Measurements from ENCODE around the gene ANKRD34B. TPM values are rescaled to one million over a fixed set of nuclear protein-coding genes. Genes with fewer than 3 reads are reported as not detected.

Gene ANKRD34B
- polyA plus RNA-seq, 2 of the 4 experiments (the other 2 are of a cell fraction), result 0.01 TPM

- H3K27ac ChIP-seq, result no peak overlapping the region
- H3K4me1 ChIP-seq, result no peaks in the 10 kb centered on the region
- 15% methylated on average over 5 of the region's 5 CpGs for WGBS (ENCODE audit: missing lambda C conversion rate)
- no peak overlapping the region for H3K4me3 ChIP-seq
- FAIRE-seq (no peak), ATAC-seq (peak in 1 of 2 experiments; percentile 22; a peak in 1 of 6 replicates), DNase-seq (ENCODE audit: low read depth in 1 of 2, low spot score in 1 of 2) (no peak)
- H3K9me3 ChIP-seq, result no peaks in the 10 kb centered on the region
- TF ChIP-seq CHD4 (IDR thresholded peaks at IDR 0.05; ENCODE audit: borderline replicate concordance), result no peak
- no peak for TF ChIP-seq ESRRA (IDR thresholded peaks at IDR 0.05; ENCODE audit: borderline replicate concordance, low read length)
- TF ChIP-seq SMC3 (IDR thresholded peaks at IDR 0.05), result no peak
- TF ChIP-seq CTCF (IDR thresholded peaks at IDR 0.05), result no peak
- no peak for TF ChIP-seq ELK1 (IDR thresholded peaks at IDR 0.05; ENCODE audit: low read depth, low read length)
- TF ChIP-seq REST (IDR thresholded peaks at IDR 0.05), result no peak
- TF ChIP-seq HOXB5 (CRISPR knock-in tag; IDR thresholded peaks at IDR 0.05), result no peak
- no peak for TF ChIP-seq RFX5 (IDR thresholded peaks at IDR 0.05)
- no peak for TF ChIP-seq HDAC2 (IDR thresholded peaks at IDR 0.05)
- ChIA-PET CTCF (no interaction called here), POLR2A (interaction anchor here (0.7 kb wide), 1 partner anchor 14 kb away, joined by 5 read pairs; no protein-coding TSS in a partner anchor)
- H3K4me2 ChIP-seq, result no peak overlapping the region
These were observed 7.6 kb upstream of the ANKRD34B start for GRCh38 chr5:80577707-80578106.

- ChIA-PET POLR2A (no interaction called here), CTCF (no interaction called here)
- no peak overlapping the region for H3K27ac ChIP-seq
- H3K9me3 ChIP-seq, result no peaks in the 10 kb centered on the region
- FAIRE-seq, result no peak
- ATAC-seq, result no peak
- WGBS (ENCODE audit: missing lambda C conversion rate), result 38% methylated on average over 5 of the region's 5 CpGs
- H3K4me1 ChIP-seq, result no peaks in the 10 kb centered on the region
- DNase-seq (ENCODE audit: low read depth in 1 of 2, low spot score in 1 of 2), result no peak
- TF ChIP-seq RCOR1 (IDR thresholded peaks at IDR 0.05; ENCODE audit: low read depth, low read length), result no peak
- TF ChIP-seq TP53 (CRISPR knock-in tag; IDR thresholded peaks at IDR 0.05), result no peak
- no peak for TF ChIP-seq PBX3 (IDR thresholded peaks at IDR 0.05)
- no peak for TF ChIP-seq ZSCAN20 (CRISPR knock-in tag; IDR thresholded peaks at IDR 0.05)
- no peak for TF ChIP-seq BCL3 (IDR thresholded peaks at IDR 0.05)
- TF ChIP-seq ESRRA (IDR thresholded peaks at IDR 0.05; ENCODE audit: borderline replicate concordance, low read length), result no peak
- TF ChIP-seq HOXA7 (CRISPR knock-in tag; IDR thresholded peaks at IDR 0.05), result no peak
- no peak for TF ChIP-seq CBX2 (IDR thresholded peaks at IDR 0.05; ENCODE audit: borderline replicate concordance, low read depth)
- no peak for TF ChIP-seq MYC (IDR thresholded peaks at IDR 0.05; ENCODE audit: borderline replicate concordance, low read length)
- no peak for TF ChIP-seq MAZ (IDR thresholded peaks at IDR 0.05; ENCODE audit: borderline replicate concordance, low read depth, low read length)
- TF ChIP-seq CTCF (IDR thresholded peaks at IDR 0.05), result no peak
- no peak for TF ChIP-seq MAX (IDR thresholded peaks at IDR 0.05)
- no peak for TF ChIP-seq CHD2 (IDR thresholded peaks at IDR 0.05; ENCODE audit: low read length, partially characterized antibody)
- TF ChIP-seq ZFP36 (IDR thresholded peaks at IDR 0.05; ENCODE audit: borderline replicate concordance, partially characterized antibody), result no peak
- TF ChIP-seq USF2 (IDR thresholded peaks at IDR 0.05), result no peak
- no peak overlapping the region for H3K4me3 ChIP-seq
- no peak overlapping the region for H3K4me2 ChIP-seq
These were observed 6.3 kb upstream of the ANKRD34B start for GRCh38 chr5:80576383-80576782.
